ACC112 (cell line): ENCODE data around the gene CCDC188.

Experiments used
- H2AFZ ChIP-seq: fragments of 200-600 bp; sonication (generic); one replicate; pipeline ENCODE4 v1.6.0; 2017; ENCODE audit warnings: antibody characterized with exemption, low read length; ENCODE audit not compliant: unreplicated experiment
- H3K27ac ChIP-seq: fragments of 200-600 bp; sonication (generic); 2 replicates; pipeline ENCODE4 v1.5.1; 2014; ENCODE audit warnings: low read depth, mild to moderate bottlenecking, antibody characterized with exemption, low read length, moderate library complexity
- H3K27me3 ChIP-seq: fragments of 200-600 bp; sonication (generic); 2 replicates; pipeline ENCODE4 v1.6.1; 2014; ENCODE audit warnings: mild to moderate bottlenecking, antibody characterized with exemption, low read length, moderate library complexity, mixed read lengths; ENCODE audit not compliant: insufficient read depth
- H3K36me3 ChIP-seq: fragments of 200-600 bp; sonication (generic); 2 replicates; pipeline ENCODE4 v1.6.1; 2016; ENCODE audit warnings: mild to moderate bottlenecking, antibody characterized with exemption, low read length, moderate library complexity, mixed read lengths; ENCODE audit not compliant: insufficient read depth
- H3K4me1 ChIP-seq: fragments of 200-600 bp; sonication (generic); one replicate; pipeline ENCODE4 v1.6.1; 2016; ENCODE audit warnings: low read length, mixed read lengths; ENCODE audit not compliant: insufficient read depth, unreplicated experiment, control insufficient read depth
- H3K4me3 ChIP-seq: fragments of 200-600 bp; sonication (generic); 2 replicates; pipeline ENCODE4 v1.5.1; 2014; ENCODE audit warnings: mild to moderate bottlenecking, low read depth, low read length
- H3K79me2 ChIP-seq: fragments of 200-600 bp; sonication (generic); one replicate; pipeline ENCODE4 v1.6.0; 2016; ENCODE audit warnings: low read length; ENCODE audit not compliant: control insufficient read depth, unreplicated experiment, insufficient read depth

The CCDC188 gene

GRCh38 chr22:20147237-20147988 is 3.4 kb downstream of the CCDC188 start:
- no peaks in the 10 kb centered on the region for H3K27me3 ChIP-seq
- H3K4me1 ChIP-seq: no peaks in the 10 kb centered on the region
- H3K27ac ChIP-seq: no peak overlapping the region
- H3K4me3 ChIP-seq: no peak overlapping the region
- no peak overlapping the region for H2AFZ ChIP-seq
- H3K36me3 ChIP-seq: no peaks in the 10 kb centered on the region
- no peaks in the 10 kb centered on the region for H3K79me2 ChIP-seq

GRCh38 chr22:20146777-20147176 is 4.1 kb downstream of the CCDC188 start:
- Histone ChIP-seq H3K79me2 (no peaks in the 10 kb centered on the region), H3K27me3 (no peaks in the 10 kb centered on the region), H3K4me1 (peaks cover 6% of the 10 kb centered on the region), H3K4me3 (no peak overlapping the region), H3K36me3 (no peaks in the 10 kb centered on the region), H3K27ac (no peak overlapping the region), H2AFZ (no peak overlapping the region)

GRCh38 chr22:20145832-20146223 is 5.0 kb downstream of the CCDC188 start:
- no peaks in the 10 kb centered on the region for H3K36me3 ChIP-seq
- no peak overlapping the region for H2AFZ ChIP-seq
- no peak overlapping the region for H3K4me3 ChIP-seq
- H3K79me2 ChIP-seq: no peaks in the 10 kb centered on the region
- H3K27me3 ChIP-seq: no peaks in the 10 kb centered on the region
- H3K27ac ChIP-seq: no peak overlapping the region
- H3K4me1 ChIP-seq: peaks cover 10% of the 10 kb centered on the region

- H2AFZ ChIP-seq: no peak overlapping the region
- no peaks in the 10 kb centered on the region for H3K79me2 ChIP-seq
- no peak overlapping the region for H3K27ac ChIP-seq
- H3K4me1 ChIP-seq: peaks cover 10% of the 10 kb centered on the region
- no peaks in the 10 kb centered on the region for H3K27me3 ChIP-seq
- no peaks in the 10 kb centered on the region for H3K36me3 ChIP-seq
- no peak overlapping the region for H3K4me3 ChIP-seq
Measured at GRCh38 chr22:20145206-20145831, 5.5 kb downstream of the CCDC188 start.

- Histone ChIP-seq H2AFZ (no peak overlapping the region), H3K79me2 (no peaks in the 10 kb centered on the region), H3K27me3 (no peaks in the 10 kb centered on the region), H3K27ac (no peak overlapping the region), H3K4me1 (peaks cover 10% of the 10 kb centered on the region), H3K36me3 (no peaks in the 10 kb centered on the region), H3K4me3 (no peak overlapping the region)
Measured at GRCh38 chr22:20143883-20144665, 6.8 kb downstream of the CCDC188 start.

GRCh38 chr22:20142711-20143621 is 7.9 kb downstream of the CCDC188 start:
- Histone ChIP-seq H3K4me1 (peaks cover 10% of the 10 kb centered on the region), H3K4me3 (no peak overlapping the region), H3K79me2 (no peaks in the 10 kb centered on the region)

GRCh38 chr22:20141186-20142077 is 9.4 kb downstream of the CCDC188 start:
- no peak overlapping the region for H3K4me3 ChIP-seq
- H3K36me3 ChIP-seq: no peaks in the 10 kb centered on the region
- no peaks in the 10 kb centered on the region for H3K27me3 ChIP-seq
- peak overlapping the region; percentile 43 for H3K27ac ChIP-seq
- peaks cover under 1% of the 10 kb centered on the region for H3K79me2 ChIP-seq
- peaks cover 10% of the 10 kb centered on the region for H3K4me1 ChIP-seq
- H2AFZ ChIP-seq: no peak overlapping the region

More at GRCh38 chr22:20142711-20143621, 7.9 kb downstream of the CCDC188 start:
- H3K36me3 ChIP-seq: no peaks in the 10 kb centered on the region
- H2AFZ ChIP-seq: no peak overlapping the region
- no peaks in the 10 kb centered on the region for H3K27me3 ChIP-seq
- no peak overlapping the region for H3K27ac ChIP-seq

GRCh38 chr22:20140521-20140964 is 10.3 kb downstream of the CCDC188 start:
- no peak overlapping the region for H3K27ac ChIP-seq
- H2AFZ ChIP-seq: no peak overlapping the region
- H3K4me1 ChIP-seq: peaks cover 10% of the 10 kb centered on the region
- H3K36me3 ChIP-seq: no peaks in the 10 kb centered on the region
- H3K79me2 ChIP-seq: peaks cover 8% of the 10 kb centered on the region
- H3K4me3 ChIP-seq: no peak overlapping the region
- no peaks in the 10 kb centered on the region for H3K27me3 ChIP-seq

- peaks cover 13% of the 10 kb centered on the region for H3K79me2 ChIP-seq
- H3K4me3 ChIP-seq: no peak overlapping the region
- H3K27me3 ChIP-seq: no peaks in the 10 kb centered on the region
- no peaks in the 10 kb centered on the region for H3K36me3 ChIP-seq
- H2AFZ ChIP-seq: no peak overlapping the region
- no peak overlapping the region for H3K27ac ChIP-seq
- H3K4me1 ChIP-seq: peaks cover 10% of the 10 kb centered on the region
Measured at GRCh38 chr22:20140107-20140445, 10.8 kb downstream of the CCDC188 start.
